Liver (tissue), 3 donors: ENCODE data around the gene CFAP97D1.

Experiments
- CTCF ChIP-seq: fragments of 150-350 bp; IDR thresholded peaks from 2 replicates; pipeline ENCODE4 v1.5.1; 2017; ENCODE audit warnings: improper control_type of control experiment, low read depth, low read length; ENCODE audit not compliant: missing input control
- RAD21 ChIP-seq, 2 donors: IDR thresholded peaks; 2 replicates each; pipeline ENCODE4 v1.6.1; 2016; ENCODE audit warnings: antibody characterized with exemption in 2 of 2, mild to moderate bottlenecking in 2 of 2
- YY1 ChIP-seq: IDR thresholded peaks from 2 replicates; pipeline ENCODE4 v1.6.1; 2016; ENCODE audit warnings: antibody characterized with exemption, mild to moderate bottlenecking
- donor health status: healthy.
- donor health status: healthy.

GRCh38 chr17:43812396-43813265 lies 32.4 kb downstream of the CFAP97D1 start:
- TF ChIP-seq CTCF (no peak), YY1 (no peak), RAD21 (IDR thresholded peaks at IDR 0.05) (no peak)
